ENCODE results near the gene SYVN1.
A peak's percentile ranks its signal among the peaks of the same experiment; 100 is the strongest.
"Not testable (repeated sequence)": the region's sequence is repeated elsewhere in the genome, so short reads cannot be mapped to it uniquely, and the experiment has no call there.

Gene SYVN1

GRCh38 chr11:65134240-65134951 is at the start of gene SYVN1:
TSS of gene SYVN1 (minus strand) at chr11:65134519. CDS start at chr11:65133601, 918 bp downstream.
- peak; percentile 79 to 88 for DNase-seq

GRCh38 chr11:65183201-65183891 is 49.0 kb upstream of the SYVN1 start:
- DNase-seq = no peak

- DNase-seq = peak in 1 of 2 experiments; percentile 13
Measured at GRCh38 chr11:65182258-65183170, 48.2 kb upstream of the SYVN1 start.

GRCh38 chr11:65181569-65182257 is 47.4 kb upstream of the SYVN1 start, which contains the start of gene CAPN1:
TSS of gene CAPN1 (plus strand) at chr11:65181928. CDS start at chr11:65182702, 774 bp downstream.
- peak in 1 of 2 experiments; percentile 4 for DNase-seq

- DNase-seq = peak; percentile 44 to 49
Measured at GRCh38 chr11:65180877-65181568, 46.7 kb upstream of the SYVN1 start.

- DNase-seq = not testable (repeated sequence)
Measured at GRCh38 chr11:65174571-65175010, 40.3 kb upstream of the SYVN1 start.

GRCh38 chr11:65172600-65172999 is 38.3 kb upstream of the SYVN1 start:
- DNase-seq = no peak

- DNase-seq = no peak
Measured at GRCh38 chr11:65170058-65170534, 35.8 kb upstream of the SYVN1 start, which contains the start of gene SPDYC. TSS of gene SPDYC (plus strand) at chr11:65170233. CDS start at chr11:65171358, 1,125 bp downstream.

- no peak for DNase-seq
Measured at GRCh38 chr11:65169164-65169641, 34.9 kb upstream of the SYVN1 start.

- no peak for DNase-seq
Measured at GRCh38 chr11:65167656-65168055, 33.3 kb upstream of the SYVN1 start.

- DNase-seq = no peak
Measured at GRCh38 chr11:65166893-65167292, 32.6 kb upstream of the SYVN1 start.

GRCh38 chr11:65165410-65166317 is 31.3 kb upstream of the SYVN1 start:
- DNase-seq = no peak

- DNase-seq = no peak
Measured at GRCh38 chr11:65163684-65164083, 29.4 kb upstream of the SYVN1 start.

- no peak for DNase-seq
Measured at GRCh38 chr11:65160643-65161042, 26.3 kb upstream of the SYVN1 start.

GRCh38 chr11:65159012-65159411 is 24.7 kb upstream of the SYVN1 start:
- DNase-seq = no peak

GRCh38 chr11:65157336-65157735 is 23.0 kb upstream of the SYVN1 start:
- DNase-seq = no peak

GRCh38 chr11:65156926-65157325 is 22.6 kb upstream of the SYVN1 start:
- no peak for DNase-seq

GRCh38 chr11:65156256-65156655 is 21.9 kb upstream of the SYVN1 start:
- DNase-seq = no peak

GRCh38 chr11:65152122-65152521 is 17.8 kb upstream of the SYVN1 start:
- DNase-seq = no peak

- no peak for DNase-seq
Measured at GRCh38 chr11:65151331-65151899, 17.1 kb upstream of the SYVN1 start.

All from NCI-H1930 (cell line).